Ishikawa (cell line): Measurements from ENCODE around the gene PPP2R5E.

Experiments used
- CEBPB ChIP-seq: IDR thresholded peaks from 2 replicates; pipeline ENCODE4 v1.6.1; 2012
- CREB1 ChIP-seq: IDR thresholded peaks from 2 replicates; pipeline ENCODE4 v1.6.1; 2012; ENCODE audit warnings: low read depth
- EGR1 ChIP-seq: IDR thresholded peaks from 2 replicates; pipeline ENCODE4 v1.6.1; 2012
- EP300 ChIP-seq: IDR thresholded peaks from 2 replicates; pipeline ENCODE4 v1.6.1; 2012; ENCODE audit warnings: borderline replicate concordance
- FOXM1 ChIP-seq: IDR thresholded peaks from 2 replicates; pipeline ENCODE4 v1.6.1; 2012; ENCODE audit warnings: low read depth, borderline replicate concordance
- NFIC ChIP-seq: IDR thresholded peaks from 2 replicates; pipeline ENCODE4 v1.6.1; 2012
- RAD21 ChIP-seq: IDR thresholded peaks from 2 replicates; pipeline ENCODE4 v1.6.1; 2012; ENCODE audit warnings: low read depth
- REST ChIP-seq: IDR thresholded peaks from 2 replicates; pipeline ENCODE4 v1.6.1; 2012; ENCODE audit warnings: low read depth, mild to moderate bottlenecking
- TAF1 ChIP-seq: IDR thresholded peaks from 2 replicates; pipeline ENCODE4 v1.6.1; 2012; ENCODE audit warnings: low read depth, mild to moderate bottlenecking
- TCF12 ChIP-seq: IDR thresholded peaks from 2 replicates; pipeline ENCODE4 v1.6.1; 2012; ENCODE audit warnings: low read depth
- TEAD4 ChIP-seq: IDR thresholded peaks from 2 replicates; pipeline ENCODE4 v1.6.1; 2012
- USF1 ChIP-seq: IDR thresholded peaks from 2 replicates; pipeline ENCODE4 v1.6.1; 2012
- YY1 ChIP-seq: IDR thresholded peaks from 2 replicates; pipeline ENCODE4 v1.6.1; 2012; ENCODE audit warnings: low read depth
- ZBTB7A ChIP-seq: IDR thresholded peaks from 2 replicates; pipeline ENCODE4 v1.6.1; 2012; ENCODE audit warnings: low read depth
- TF ChIP-seq, protein P1 (sequence below): IDR thresholded peaks from 2 replicates; pipeline ENCODE4 v1.6.1; 2012

The PPP2R5E gene

GRCh38 chr14:63322897-63323573 lies 220.1 kb downstream of the PPP2R5E start:
- TF ChIP-seq ZBTB7A (no peak), FOXM1 (no peak), CEBPB (no peak), TCF12 (no peak), EGR1 (no peak), EP300 (no peak), RAD21 (no peak), TEAD4 (no peak), USF1 (no peak), YY1 (no peak), NFIC (no peak), CREB1 (no peak), TAF1 (no peak), REST (no peak)
- TF ChIP-seq, protein P1, sequence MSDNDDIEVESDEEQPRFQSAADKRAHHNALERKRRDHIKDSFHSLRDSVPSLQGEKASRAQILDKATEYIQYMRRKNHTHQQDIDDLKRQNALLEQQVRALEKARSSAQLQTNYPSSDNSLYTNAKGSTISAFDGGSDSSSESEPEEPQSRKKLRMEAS: no peak

- TF ChIP-seq CREB1 (no peak), ZBTB7A (no peak), FOXM1 (no peak), YY1 (no peak), TAF1 (no peak), TCF12 (no peak)
- TF ChIP-seq, protein P1: no peak
These were observed 220.7 kb downstream of the PPP2R5E start for GRCh38 chr14:63322472-63322871.
